Fibroblast of the conjunctiva (primary cell): ENCODE measurements around the gene PLS3.

ENCODE experiments used
- DNase-seq: peaks from one replicate; pipeline ENCODE4 v3.0.0-alpha.2; 2010; ENCODE audit warnings: low read depth

Gene PLS3

GRCh38 chrX:115565888-115566287 lies 4.9 kb downstream of the PLS3 start:
- no peak for DNase-seq

GRCh38 chrX:115571712-115572111 lies 10.7 kb downstream of the PLS3 start:
- no peak for DNase-seq

- DNase-seq, result no peak
Measured at GRCh38 chrX:115573185-115573584, 12.2 kb downstream of the PLS3 start.

GRCh38 chrX:115576676-115577075 lies 15.7 kb downstream of the PLS3 start:
- DNase-seq, result no peak

GRCh38 chrX:115579327-115579726 lies 18.4 kb downstream of the PLS3 start:
- no peak for DNase-seq

GRCh38 chrX:115579786-115580294 lies 18.9 kb downstream of the PLS3 start:
- no peak for DNase-seq

GRCh38 chrX:115581759-115582615 lies 21.0 kb downstream of the PLS3 start:
- no peak for DNase-seq

GRCh38 chrX:115582616-115583495 lies 21.9 kb downstream of the PLS3 start:
- no peak for DNase-seq

GRCh38 chrX:115583496-115584004 lies 22.6 kb downstream of the PLS3 start:
- no peak for DNase-seq

GRCh38 chrX:115584696-115585095 lies 23.7 kb downstream of the PLS3 start:
- DNase-seq, result no peak

GRCh38 chrX:115588179-115588578 lies 27.2 kb downstream of the PLS3 start:
- DNase-seq, result no peak

GRCh38 chrX:115589419-115589818 lies 28.4 kb downstream of the PLS3 start:
- DNase-seq, result no peak

- no peak for DNase-seq
Measured at GRCh38 chrX:115591420-115591819, 30.4 kb downstream of the PLS3 start.

GRCh38 chrX:115591856-115592842 lies 31.2 kb downstream of the PLS3 start:
- DNase-seq, result no peak

- no peak for DNase-seq
Measured at GRCh38 chrX:115592997-115593734, 32.2 kb downstream of the PLS3 start.

GRCh38 chrX:115595049-115595448 lies 34.1 kb downstream of the PLS3 start:
- DNase-seq, result no peak

GRCh38 chrX:115598556-115598955 lies 37.6 kb downstream of the PLS3 start:
- DNase-seq, result no peak

GRCh38 chrX:115602308-115602707 lies 41.3 kb downstream of the PLS3 start:
- DNase-seq, result no peak

- DNase-seq, result no peak
Measured at GRCh38 chrX:115602729-115603389, 41.9 kb downstream of the PLS3 start.

GRCh38 chrX:115603534-115604074 lies 42.6 kb downstream of the PLS3 start:
- DNase-seq, result no peak
